ENCODE data around the gene C19orf53.

GRCh38 chr19:13756210-13756609, 18.0 kb upstream of the C19orf53 start:
- TF ChIP-seq, protein P1, sequence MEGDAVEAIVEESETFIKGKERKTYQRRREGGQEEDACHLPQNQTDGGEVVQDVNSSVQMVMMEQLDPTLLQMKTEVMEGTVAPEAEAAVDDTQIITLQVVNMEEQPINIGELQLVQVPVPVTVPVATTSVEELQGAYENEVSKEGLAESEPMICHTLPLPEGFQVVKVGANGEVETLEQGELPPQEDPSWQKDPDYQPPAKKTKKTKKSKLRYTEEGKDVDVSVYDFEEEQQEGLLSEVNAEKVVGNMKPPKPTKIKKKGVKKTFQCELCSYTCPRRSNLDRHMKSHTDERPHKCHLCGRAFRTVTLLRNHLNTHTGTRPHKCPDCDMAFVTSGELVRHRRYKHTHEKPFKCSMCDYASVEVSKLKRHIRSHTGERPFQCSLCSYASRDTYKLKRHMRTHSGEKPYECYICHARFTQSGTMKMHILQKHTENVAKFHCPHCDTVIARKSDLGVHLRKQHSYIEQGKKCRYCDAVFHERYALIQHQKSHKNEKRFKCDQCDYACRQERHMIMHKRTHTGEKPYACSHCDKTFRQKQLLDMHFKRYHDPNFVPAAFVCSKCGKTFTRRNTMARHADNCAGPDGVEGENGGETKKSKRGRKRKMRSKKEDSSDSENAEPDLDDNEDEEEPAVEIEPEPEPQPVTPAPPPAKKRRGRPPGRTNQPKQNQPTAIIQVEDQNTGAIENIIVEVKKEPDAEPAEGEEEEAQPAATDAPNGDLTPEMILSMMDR (conservative IDR thresholded peaks at IDR 0.05; ENCODE audit: low read depth in 2 of 2): no peak
- TF ChIP-seq POLR2AphosphoS5 (IDR thresholded peaks at IDR 0.05; ENCODE audit: low read depth): no peak
- TF ChIP-seq STAT1 (IDR thresholded peaks at IDR 0.05; ENCODE audit: unreplicated experiment): no peak
- no peak for TF ChIP-seq EZH2 (IDR thresholded peaks at IDR 0.05; ENCODE audit: low read depth, unreplicated experiment)
- TF ChIP-seq CREB1 (CRISPR knock-in tag; IDR thresholded peaks at IDR 0.05; ENCODE audit: low read depth): no peak
- TF ChIP-seq EZH2phosphoT487 (IDR thresholded peaks at IDR 0.05; ENCODE audit: unreplicated experiment): no peak
- TF ChIP-seq JUNB (IDR thresholded peaks at IDR 0.05; ENCODE audit: unreplicated experiment): no peak
- TF ChIP-seq, protein P2, sequence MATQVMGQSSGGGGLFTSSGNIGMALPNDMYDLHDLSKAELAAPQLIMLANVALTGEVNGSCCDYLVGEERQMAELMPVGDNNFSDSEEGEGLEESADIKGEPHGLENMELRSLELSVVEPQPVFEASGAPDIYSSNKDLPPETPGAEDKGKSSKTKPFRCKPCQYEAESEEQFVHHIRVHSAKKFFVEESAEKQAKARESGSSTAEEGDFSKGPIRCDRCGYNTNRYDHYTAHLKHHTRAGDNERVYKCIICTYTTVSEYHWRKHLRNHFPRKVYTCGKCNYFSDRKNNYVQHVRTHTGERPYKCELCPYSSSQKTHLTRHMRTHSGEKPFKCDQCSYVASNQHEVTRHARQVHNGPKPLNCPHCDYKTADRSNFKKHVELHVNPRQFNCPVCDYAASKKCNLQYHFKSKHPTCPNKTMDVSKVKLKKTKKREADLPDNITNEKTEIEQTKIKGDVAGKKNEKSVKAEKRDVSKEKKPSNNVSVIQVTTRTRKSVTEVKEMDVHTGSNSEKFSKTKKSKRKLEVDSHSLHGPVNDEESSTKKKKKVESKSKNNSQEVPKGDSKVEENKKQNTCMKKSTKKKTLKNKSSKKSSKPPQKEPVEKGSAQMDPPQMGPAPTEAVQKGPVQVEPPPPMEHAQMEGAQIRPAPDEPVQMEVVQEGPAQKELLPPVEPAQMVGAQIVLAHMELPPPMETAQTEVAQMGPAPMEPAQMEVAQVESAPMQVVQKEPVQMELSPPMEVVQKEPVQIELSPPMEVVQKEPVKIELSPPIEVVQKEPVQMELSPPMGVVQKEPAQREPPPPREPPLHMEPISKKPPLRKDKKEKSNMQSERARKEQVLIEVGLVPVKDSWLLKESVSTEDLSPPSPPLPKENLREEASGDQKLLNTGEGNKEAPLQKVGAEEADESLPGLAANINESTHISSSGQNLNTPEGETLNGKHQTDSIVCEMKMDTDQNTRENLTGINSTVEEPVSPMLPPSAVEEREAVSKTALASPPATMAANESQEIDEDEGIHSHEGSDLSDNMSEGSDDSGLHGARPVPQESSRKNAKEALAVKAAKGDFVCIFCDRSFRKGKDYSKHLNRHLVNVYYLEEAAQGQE (IDR thresholded peaks at IDR 0.05; ENCODE audit: unreplicated experiment): no peak
- TF ChIP-seq ZNF114 (CRISPR knock-in tag; IDR thresholded peaks at IDR 0.05): no peak
- TF ChIP-seq NANOG (IDR thresholded peaks at IDR 0.05; ENCODE audit: borderline replicate concordance): no peak
- TF ChIP-seq ETS1 (IDR thresholded peaks at IDR 0.05): no peak

All from GM23338 (cell line).